Measurements from ENCODE around the gene PDHX. TPM values are rescaled to one million over a fixed set of nuclear protein-coding genes. Genes with fewer than 3 reads are reported as not detected.
A peak's percentile ranks its signal among the peaks of the same experiment; 100 is the strongest.

The PDHX gene
- total RNA-seq, 6 donors from 2014 or later = 11.8 to 40.3 (median 32.3) TPM

- DNase-seq = no peak
- Histone ChIP-seq H3K36me3 (no peaks in the 10 kb centered on the region), H3K4me3 (no peak overlapping the region), H3K27ac (no peak overlapping the region), H3K9me3 (no peaks in the 10 kb centered on the region), H3K4me1 (peaks cover 13 to 20% (median 14%) of the 10 kb centered on the region in 4 donors), H3K27me3 (no peaks in the 10 kb centered on the region)
- no peak for TF ChIP-seq POLR2AphosphoS5 (IDR thresholded peaks at IDR 0.05)
- TF ChIP-seq, protein P1, sequence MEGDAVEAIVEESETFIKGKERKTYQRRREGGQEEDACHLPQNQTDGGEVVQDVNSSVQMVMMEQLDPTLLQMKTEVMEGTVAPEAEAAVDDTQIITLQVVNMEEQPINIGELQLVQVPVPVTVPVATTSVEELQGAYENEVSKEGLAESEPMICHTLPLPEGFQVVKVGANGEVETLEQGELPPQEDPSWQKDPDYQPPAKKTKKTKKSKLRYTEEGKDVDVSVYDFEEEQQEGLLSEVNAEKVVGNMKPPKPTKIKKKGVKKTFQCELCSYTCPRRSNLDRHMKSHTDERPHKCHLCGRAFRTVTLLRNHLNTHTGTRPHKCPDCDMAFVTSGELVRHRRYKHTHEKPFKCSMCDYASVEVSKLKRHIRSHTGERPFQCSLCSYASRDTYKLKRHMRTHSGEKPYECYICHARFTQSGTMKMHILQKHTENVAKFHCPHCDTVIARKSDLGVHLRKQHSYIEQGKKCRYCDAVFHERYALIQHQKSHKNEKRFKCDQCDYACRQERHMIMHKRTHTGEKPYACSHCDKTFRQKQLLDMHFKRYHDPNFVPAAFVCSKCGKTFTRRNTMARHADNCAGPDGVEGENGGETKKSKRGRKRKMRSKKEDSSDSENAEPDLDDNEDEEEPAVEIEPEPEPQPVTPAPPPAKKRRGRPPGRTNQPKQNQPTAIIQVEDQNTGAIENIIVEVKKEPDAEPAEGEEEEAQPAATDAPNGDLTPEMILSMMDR (IDR thresholded peaks at IDR 0.05) = no peak
- TF ChIP-seq POLR2A (IDR thresholded peaks at IDR 0.05) = no peak
- TF ChIP-seq EP300 (IDR thresholded peaks at IDR 0.05) = no peak
- no peak for ATAC-seq (ENCODE audit: low FRiP score in 2 of 2)
- WGBS, 2 donors = 32 to 89% methylated on average over 1 of the region's 1 CpG
These were observed 115.4 kb downstream of the PDHX start for GRCh38 chr11:35031867-35032266.

GRCh38 chr11:35033011-35033410 is 116.6 kb downstream of the PDHX start:
- TF ChIP-seq EP300 (IDR thresholded peaks at IDR 0.05) = no peak
- TF ChIP-seq, protein P1 (IDR thresholded peaks at IDR 0.05) = no peak
- TF ChIP-seq POLR2AphosphoS5 (IDR thresholded peaks at IDR 0.05) = no peak
- TF ChIP-seq POLR2A (IDR thresholded peaks at IDR 0.05) = no peak
- DNase-seq = peak in 1 of 2 donors; percentile 65
- peak overlapping the region in 1 of 4 donors; percentile 16 for H3K27ac ChIP-seq
- ATAC-seq (ENCODE audit: low FRiP score in 2 of 2) = peak in 1 of 2 donors; percentile 38
- 65 to 67% methylated on average over 6 of the region's 6 CpGs for WGBS, 2 donors
- H3K9me3 ChIP-seq = no peaks in the 10 kb centered on the region
- no peaks in the 10 kb centered on the region for H3K27me3 ChIP-seq
- H3K36me3 ChIP-seq = no peaks in the 10 kb centered on the region
- peaks cover 13 to 20% (median 14%) of the 10 kb centered on the region in 4 donors for H3K4me1 ChIP-seq
- H3K4me3 ChIP-seq = no peak overlapping the region

DNA sequence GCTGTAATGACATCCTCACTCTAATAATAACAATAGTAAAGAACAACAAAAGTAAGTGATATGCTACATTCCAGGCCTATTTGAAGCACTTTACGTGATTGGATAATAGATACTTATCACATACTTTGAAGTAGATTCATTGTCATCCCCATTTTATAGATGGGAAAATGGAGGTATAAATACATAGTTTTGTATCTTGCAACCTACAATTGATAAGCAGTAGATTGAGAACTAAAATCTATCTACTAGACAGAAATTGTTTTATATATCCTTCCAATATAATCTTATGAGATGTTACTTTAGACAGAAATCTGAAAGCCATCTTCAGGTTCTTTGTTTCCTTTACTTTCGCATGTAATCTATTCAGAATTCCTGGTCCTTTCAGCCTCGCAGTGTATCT is 118.0 kb downstream of the PDHX start:
- ATAC-seq (ENCODE audit: low FRiP score in 2 of 2) (no peak), DNase-seq (no peak)
- Histone ChIP-seq H3K9me3 (no peaks in the 10 kb centered on the region), H3K27me3 (no peaks in the 10 kb centered on the region), H3K27ac (no peak overlapping the region), H3K36me3 (no peaks in the 10 kb centered on the region), H3K4me3 (no peak overlapping the region), H3K4me1 (peaks cover 13 to 20% (median 14%) of the 10 kb centered on the region in 4 donors)
- WGBS, 2 donors = 96 to 99% methylated on average over 3 of the region's 3 CpGs
- TF ChIP-seq POLR2AphosphoS5 (IDR thresholded peaks at IDR 0.05) (no peak), EP300 (IDR thresholded peaks at IDR 0.05) (no peak), POLR2A (IDR thresholded peaks at IDR 0.05) (no peak)
- TF ChIP-seq, protein P1 (IDR thresholded peaks at IDR 0.05) = no peak

- no peak for DNase-seq
- peak in 1 of 2 donors; percentile 67 for ATAC-seq (ENCODE audit: low FRiP score in 2 of 2)
- Histone ChIP-seq H3K36me3 (no peaks in the 10 kb centered on the region), H3K4me3 (no peak overlapping the region), H3K9me3 (no peaks in the 10 kb centered on the region), H3K27ac (no peak overlapping the region), H3K27me3 (no peaks in the 10 kb centered on the region), H3K4me1 (peaks cover 7 to 9% (median 8%) of the 10 kb centered on the region in 4 donors)
- no peak for TF ChIP-seq POLR2A (IDR thresholded peaks at IDR 0.05)
- peak in 1 of 2 donors; percentile 35 for TF ChIP-seq POLR2AphosphoS5 (IDR thresholded peaks at IDR 0.05)
- WGBS, 2 donors = 55 to 91% methylated on average over 3 of the region's 3 CpGs
These were observed 119.5 kb downstream of the PDHX start for GRCh38 chr11:35035894-35036408.

GRCh38 chr11:35036639-35037038 is 120.2 kb downstream of the PDHX start:
- 55 to 64% methylated on average over 3 of the region's 3 CpGs for WGBS, 2 donors
- peak overlapping the region in 1 of 4 donors; percentile 40 for H3K27ac ChIP-seq
- H3K9me3 ChIP-seq = no peaks in the 10 kb centered on the region
- no peak for TF ChIP-seq POLR2AphosphoS5 (IDR thresholded peaks at IDR 0.05)
- TF ChIP-seq EP300 (IDR thresholded peaks at IDR 0.05) = no peak
- no peak for TF ChIP-seq POLR2A (IDR thresholded peaks at IDR 0.05)
- TF ChIP-seq, protein P1 (IDR thresholded peaks at IDR 0.05) = no peak
- H3K27me3 ChIP-seq = no peaks in the 10 kb centered on the region
- peaks cover 4 to 7% (median 5%) of the 10 kb centered on the region in 4 donors for H3K4me1 ChIP-seq
- H3K4me3 ChIP-seq = no peak overlapping the region
- DNase-seq (no peak), ATAC-seq (ENCODE audit: low FRiP score in 2 of 2) (no peak)
- no peaks in the 10 kb centered on the region for H3K36me3 ChIP-seq

All from upper lobe of left lung (tissue), 6 donors.